DOHH2 (cell line): ENCODE results near the gene TUSC2.

ENCODE experiments used
- H3F3A ChIP-seq: fragments of 200-600 bp; sonication (generic), shearing (Covaris generic); 2 replicates; pipeline ENCODE4 v1.6.0; 2016; ENCODE audit warnings: antibody characterized with exemption, mild to moderate bottlenecking; ENCODE audit not compliant: control insufficient read depth, insufficient read depth
- H3K27ac ChIP-seq: fragments of 200-600 bp; sonication (generic); 2 replicates; pipeline ENCODE4 v1.5.1; 2014; ENCODE audit warnings: low read depth, mild to moderate bottlenecking, low read length, moderate library complexity
- H3K27me3 ChIP-seq: fragments of 200-600 bp; sonication (generic); 2 replicates; pipeline ENCODE4 v1.6.1; 2014; ENCODE audit warnings: mild to moderate bottlenecking, low read length, mixed read lengths; ENCODE audit not compliant: control insufficient read depth
- H3K36me3 ChIP-seq: fragments of 200-600 bp; sonication (generic); 2 replicates; pipeline ENCODE4 v1.6.1; 2014; ENCODE audit warnings: mild to moderate bottlenecking, low read length, moderate library complexity, mixed read lengths; ENCODE audit not compliant: control insufficient read depth
- H3K4me1 ChIP-seq: fragments of 200-600 bp; sonication (generic); 2 replicates; pipeline ENCODE4 v1.6.1; 2014; ENCODE audit warnings: mild to moderate bottlenecking, low read length, mixed read lengths; ENCODE audit not compliant: control insufficient read depth
- H3K4me2 ChIP-seq: fragments of 200-600 bp; sonication (generic); 2 replicates; pipeline ENCODE4 v1.6.0; 2014; ENCODE audit warnings: mild to moderate bottlenecking, low read length, moderate library complexity
- H3K4me3 ChIP-seq: fragments of 200-600 bp; sonication (generic); 2 replicates; pipeline ENCODE4 v1.5.1; 2014; ENCODE audit warnings: mild to moderate bottlenecking, low read length, mixed read lengths
- H3K79me2 ChIP-seq: fragments of 200-600 bp; sonication (generic); 2 replicates; pipeline ENCODE4 v1.6.1; 2014; ENCODE audit warnings: mild to moderate bottlenecking, low read length, mixed read lengths; ENCODE audit not compliant: control insufficient read depth
- H3K9me2 ChIP-seq: fragments of 200-600 bp; sonication (generic); replicated peaks from 2 replicates; pipeline ENCODE4 v1.6.1; 2014; ENCODE audit warnings: mild to moderate bottlenecking, low read length, mixed read lengths; ENCODE audit not compliant: control insufficient read depth
- H3K9me3 ChIP-seq: fragments of 200-600 bp; sonication (generic); 2 replicates; pipeline ENCODE4 v1.6.1; 2014; ENCODE audit warnings: antibody characterized with exemption, low read length, mixed read lengths; ENCODE audit not compliant: control insufficient read depth, insufficient read depth
- H4K20me1 ChIP-seq: fragments of 200-600 bp; sonication (generic); 2 replicates; pipeline ENCODE4 v1.6.0; 2014; ENCODE audit warnings: low read depth, mild to moderate bottlenecking, antibody characterized with exemption, low read length, moderate library complexity; ENCODE audit not compliant: control insufficient read depth, insufficient read depth
- CTCF ChIP-seq: fragments of 200-600 bp; sonication (generic); IDR thresholded peaks from one replicate; pipeline ENCODE4 v1.5.1; 2014; ENCODE audit warnings: antibody characterized with exemption, mild to moderate bottlenecking, low read depth, low read length; ENCODE audit not compliant: poor library complexity, severe bottlenecking
- EZH2phosphoT487 ChIP-seq: fragments of 200-600 bp; sonication (generic); IDR thresholded peaks from 2 replicates; pipeline ENCODE4 v1.6.1; 2017; ENCODE audit warnings: borderline replicate concordance, mild to moderate bottlenecking, antibody characterized with exemption, low read length, moderate library complexity, mixed read lengths

Gene TUSC2

DNA sequence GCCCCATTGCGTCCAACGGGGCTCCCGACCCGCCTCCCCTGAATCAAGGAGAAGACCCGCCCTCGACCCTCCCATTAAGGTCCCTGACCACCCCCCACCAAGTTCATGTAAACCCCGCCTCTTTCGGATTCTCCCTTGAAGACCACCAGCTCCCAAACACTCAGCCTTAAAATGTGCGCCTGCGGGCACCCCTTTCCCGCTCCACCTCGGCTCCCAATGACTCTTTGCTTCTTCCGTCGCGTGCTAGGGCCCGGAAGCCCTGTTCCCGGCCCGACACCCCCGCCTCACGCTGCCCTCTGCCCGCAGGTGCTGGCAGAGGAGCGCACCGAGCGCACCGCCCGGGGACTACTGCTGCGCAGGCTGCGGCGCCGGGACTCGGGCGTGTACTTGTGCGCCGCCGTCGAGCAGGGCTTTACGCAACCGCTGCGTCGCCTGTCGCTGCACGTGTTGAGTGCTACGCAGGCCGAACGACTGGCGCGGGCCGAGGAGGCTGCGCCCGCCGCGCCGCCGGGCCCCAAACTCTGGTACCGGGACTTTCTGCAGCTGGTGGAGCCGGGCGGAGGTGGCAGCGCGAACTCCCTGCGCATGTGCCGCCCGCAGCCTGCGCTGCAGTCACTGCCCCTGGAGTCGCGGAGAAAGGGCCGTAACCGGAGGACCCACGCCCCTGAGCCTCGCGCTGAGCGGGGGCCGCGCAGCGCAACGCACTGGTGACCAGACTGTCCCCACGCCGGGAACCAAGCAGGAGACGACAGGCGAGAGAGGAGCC, 51.8 kb downstream of the TUSC2 start:
- Histone ChIP-seq H3K4me3 (no peak overlapping the region), H3K9me3 (no peaks in the 10 kb centered on the region), H3K27ac (no peak overlapping the region), H3K79me2 (no peaks in the 10 kb centered on the region), H3K27me3 (peaks cover 40% of the 10 kb centered on the region), H4K20me1 (no peaks in the 10 kb centered on the region), H3K4me2 (no peak overlapping the region), H3F3A (no peaks in the 10 kb centered on the region), H3K4me1 (peaks cover 19% of the 10 kb centered on the region), H3K9me2 (no peaks in the 10 kb centered on the region), H3K36me3 (no peaks in the 10 kb centered on the region)
- no peak for TF ChIP-seq CTCF
- TF ChIP-seq EZH2phosphoT487, result no peak

- no peaks in the 10 kb centered on the region for H3K9me3 ChIP-seq
- peaks cover 40% of the 10 kb centered on the region for H3K27me3 ChIP-seq
- H3K4me1 ChIP-seq, result peaks cover 15% of the 10 kb centered on the region
- H4K20me1 ChIP-seq, result no peaks in the 10 kb centered on the region
- TF ChIP-seq EZH2phosphoT487 (no peak), CTCF (no peak)
- no peaks in the 10 kb centered on the region for H3K36me3 ChIP-seq
- no peak overlapping the region for H3K4me3 ChIP-seq
- H3K9me2 ChIP-seq, result no peaks in the 10 kb centered on the region
- H3K79me2 ChIP-seq, result no peaks in the 10 kb centered on the region
- H3K4me2 ChIP-seq, result no peak overlapping the region
- H3K27ac ChIP-seq, result no peak overlapping the region
- no peaks in the 10 kb centered on the region for H3F3A ChIP-seq
Observed at GRCh38 chr3:50275141-50275995, 52.7 kb downstream of the TUSC2 start.
